ENCODE measurements around the gene ETF1. TPM values are rescaled to one million over a fixed set of nuclear protein-coding genes. Genes with fewer than 3 reads are reported as not detected.
A peak's percentile ranks its signal among the peaks of the same experiment; 100 is the strongest.

ETF1 gene
- total and polyA plus RNA-seq, 9 of the 15 experiments (the other 6 are each of a cell fraction or from before 2014, with no cell fraction given) = 53.7 to 209 (median 164) TPM

- TF ChIP-seq, protein P1, sequence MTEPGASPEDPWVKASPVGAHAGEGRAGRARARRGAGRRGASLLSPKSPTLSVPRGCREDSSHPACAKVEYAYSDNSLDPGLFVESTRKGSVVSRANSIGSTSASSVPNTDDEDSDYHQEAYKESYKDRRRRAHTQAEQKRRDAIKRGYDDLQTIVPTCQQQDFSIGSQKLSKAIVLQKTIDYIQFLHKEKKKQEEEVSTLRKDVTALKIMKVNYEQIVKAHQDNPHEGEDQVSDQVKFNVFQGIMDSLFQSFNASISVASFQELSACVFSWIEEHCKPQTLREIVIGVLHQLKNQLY (CRISPR knock-in tag; conservative IDR thresholded peaks at IDR 0.05) = no peak
- TF ChIP-seq, protein P2, sequence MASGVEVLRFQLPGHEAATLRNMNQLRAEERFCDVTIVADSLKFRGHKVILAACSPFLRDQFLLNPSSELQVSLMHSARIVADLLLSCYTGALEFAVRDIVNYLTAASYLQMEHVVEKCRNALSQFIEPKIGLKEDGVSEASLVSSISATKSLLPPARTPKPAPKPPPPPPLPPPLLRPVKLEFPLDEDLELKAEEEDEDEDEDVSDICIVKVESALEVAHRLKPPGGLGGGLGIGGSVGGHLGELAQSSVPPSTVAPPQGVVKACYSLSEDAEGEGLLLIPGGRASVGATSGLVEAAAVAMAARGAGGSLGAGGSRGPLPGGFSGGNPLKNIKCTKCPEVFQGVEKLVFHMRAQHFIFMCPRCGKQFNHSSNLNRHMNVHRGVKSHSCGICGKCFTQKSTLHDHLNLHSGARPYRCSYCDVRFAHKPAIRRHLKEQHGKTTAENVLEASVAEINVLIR (CRISPR knock-in tag; IDR thresholded peaks at IDR 0.05) = no peak
- TF ChIP-seq SMARCA5 (IDR thresholded peaks at IDR 0.05) = peak; percentile 75; the same call in 1 of the 2 replicates
- TF ChIP-seq HNRNPLL (IDR thresholded peaks at IDR 0.05; ENCODE audit: low read depth, low read length, poor library complexity, severe bottlenecking) = no peak
- no peak for TF ChIP-seq ESRRB (CRISPR knock-in tag; IDR thresholded peaks at IDR 0.05; ENCODE audit: borderline replicate concordance)
- TF ChIP-seq CBFB (CRISPR knock-in tag; IDR thresholded peaks at IDR 0.05) = 0 out of 2 replicates have a peak, but pooled peaks have one; percentile 46
- peak; percentile 85; the same call in 1 of the 2 replicates for TF ChIP-seq ATF6 (CRISPR knock-in tag; IDR thresholded peaks at IDR 0.05)
- TF ChIP-seq SMC3 (conservative IDR thresholded peaks at IDR 0.05; ENCODE audit: insufficient read depth, low read depth, low read length) = no peak
- TF ChIP-seq ZNF436 (CRISPR knock-in tag; IDR thresholded peaks at IDR 0.05) = no peak
- 0 out of 2 replicates have a peak, but pooled peaks have one; percentile 30 for TF ChIP-seq HLTF (IDR thresholded peaks at IDR 0.05)
- TF ChIP-seq MTA3 (IDR thresholded peaks at IDR 0.05; ENCODE audit: borderline replicate concordance) = no peak; the same call in 1 of the 2 replicates
- no peak for TF ChIP-seq RAD51 (IDR thresholded peaks at IDR 0.05; ENCODE audit: borderline replicate concordance, low read depth)
- TF ChIP-seq, protein P3, sequence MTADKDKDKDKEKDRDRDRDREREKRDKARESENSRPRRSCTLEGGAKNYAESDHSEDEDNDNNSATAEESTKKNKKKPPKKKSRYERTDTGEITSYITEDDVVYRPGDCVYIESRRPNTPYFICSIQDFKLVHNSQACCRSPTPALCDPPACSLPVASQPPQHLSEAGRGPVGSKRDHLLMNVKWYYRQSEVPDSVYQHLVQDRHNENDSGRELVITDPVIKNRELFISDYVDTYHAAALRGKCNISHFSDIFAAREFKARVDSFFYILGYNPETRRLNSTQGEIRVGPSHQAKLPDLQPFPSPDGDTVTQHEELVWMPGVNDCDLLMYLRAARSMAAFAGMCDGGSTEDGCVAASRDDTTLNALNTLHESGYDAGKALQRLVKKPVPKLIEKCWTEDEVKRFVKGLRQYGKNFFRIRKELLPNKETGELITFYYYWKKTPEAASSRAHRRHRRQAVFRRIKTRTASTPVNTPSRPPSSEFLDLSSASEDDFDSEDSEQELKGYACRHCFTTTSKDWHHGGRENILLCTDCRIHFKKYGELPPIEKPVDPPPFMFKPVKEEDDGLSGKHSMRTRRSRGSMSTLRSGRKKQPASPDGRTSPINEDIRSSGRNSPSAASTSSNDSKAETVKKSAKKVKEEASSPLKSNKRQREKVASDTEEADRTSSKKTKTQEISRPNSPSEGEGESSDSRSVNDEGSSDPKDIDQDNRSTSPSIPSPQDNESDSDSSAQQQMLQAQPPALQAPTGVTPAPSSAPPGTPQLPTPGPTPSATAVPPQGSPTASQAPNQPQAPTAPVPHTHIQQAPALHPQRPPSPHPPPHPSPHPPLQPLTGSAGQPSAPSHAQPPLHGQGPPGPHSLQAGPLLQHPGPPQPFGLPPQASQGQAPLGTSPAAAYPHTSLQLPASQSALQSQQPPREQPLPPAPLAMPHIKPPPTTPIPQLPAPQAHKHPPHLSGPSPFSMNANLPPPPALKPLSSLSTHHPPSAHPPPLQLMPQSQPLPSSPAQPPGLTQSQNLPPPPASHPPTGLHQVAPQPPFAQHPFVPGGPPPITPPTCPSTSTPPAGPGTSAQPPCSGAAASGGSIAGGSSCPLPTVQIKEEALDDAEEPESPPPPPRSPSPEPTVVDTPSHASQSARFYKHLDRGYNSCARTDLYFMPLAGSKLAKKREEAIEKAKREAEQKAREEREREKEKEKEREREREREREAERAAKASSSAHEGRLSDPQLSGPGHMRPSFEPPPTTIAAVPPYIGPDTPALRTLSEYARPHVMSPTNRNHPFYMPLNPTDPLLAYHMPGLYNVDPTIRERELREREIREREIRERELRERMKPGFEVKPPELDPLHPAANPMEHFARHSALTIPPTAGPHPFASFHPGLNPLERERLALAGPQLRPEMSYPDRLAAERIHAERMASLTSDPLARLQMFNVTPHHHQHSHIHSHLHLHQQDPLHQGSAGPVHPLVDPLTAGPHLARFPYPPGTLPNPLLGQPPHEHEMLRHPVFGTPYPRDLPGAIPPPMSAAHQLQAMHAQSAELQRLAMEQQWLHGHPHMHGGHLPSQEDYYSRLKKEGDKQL (CRISPR knock-in tag; IDR thresholded peaks at IDR 0.05; ENCODE audit: borderline replicate concordance) = no peak
- no peak for TF ChIP-seq DDX20 (tag; IDR thresholded peaks at IDR 0.05; ENCODE audit: low read depth)
- no peak for TF ChIP-seq PTRF (tag; IDR thresholded peaks at IDR 0.05)
- TF ChIP-seq MCM7 (IDR thresholded peaks at IDR 0.05) = no peak
Measured at GRCh38 chr5:138464388-138465260, 78.4 kb downstream of the ETF1 start (continued).
